HG03064 (cell line): ENCODE results near the gene CDH8.

Source experiments
- ATAC-seq: cut with Tn5 transposase; IDR thresholded peaks from one replicate; pipeline ENCODE4 v1.9.1; 2021; ENCODE audit warnings: low read depth; ENCODE audit not compliant: unreplicated experiment

CDH8 gene

GRCh38 chr16:61659936-61660335 is 376.3 kb downstream of the CDH8 start:
- no peak for ATAC-seq

DNA sequence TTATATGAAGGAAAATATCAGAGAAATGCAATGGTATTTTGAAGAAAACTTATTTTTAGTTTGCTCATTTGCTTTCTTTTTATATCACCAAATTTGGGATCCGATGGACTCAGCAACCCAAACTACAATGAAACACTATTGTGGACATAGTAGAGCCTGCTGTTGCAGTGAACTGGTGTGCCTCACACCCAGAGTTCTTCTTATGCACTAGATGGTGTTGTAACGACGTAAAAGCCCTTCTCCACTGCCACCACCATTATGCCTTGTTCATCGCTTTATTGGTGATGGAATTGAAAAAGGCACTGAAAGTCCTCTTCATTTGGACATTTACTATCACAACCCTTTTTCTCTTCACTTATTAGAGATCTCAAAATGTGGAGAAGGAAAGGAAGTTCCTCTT is 381.3 kb downstream of the CDH8 start:
- ATAC-seq: no peak

DNA sequence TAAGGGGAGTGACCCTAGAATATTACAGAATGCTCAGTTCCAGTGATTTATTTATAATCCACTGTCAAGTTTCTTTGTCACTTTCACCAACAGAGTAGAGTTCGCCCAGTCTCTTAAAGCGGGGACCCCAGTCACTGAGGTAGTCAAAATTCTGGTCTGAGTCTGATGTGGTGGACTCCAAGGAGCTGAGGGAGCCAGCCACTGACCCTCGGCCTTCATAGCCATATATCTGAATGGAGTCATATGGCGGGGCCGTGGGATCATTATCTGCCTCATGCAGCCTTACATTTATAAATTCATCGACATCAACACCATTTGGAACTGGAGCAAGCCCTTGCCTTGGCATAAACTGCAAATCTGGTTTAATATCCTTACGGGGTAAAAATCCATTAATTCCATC is 382.7 kb downstream of the CDH8 start:
- no peak for ATAC-seq

- no peak for ATAC-seq
Observed at GRCh38 chr16:61645561-61645960, 390.7 kb downstream of the CDH8 start.

GRCh38 chr16:61644736-61645135 is 391.5 kb downstream of the CDH8 start:
- no peak for ATAC-seq

DNA sequence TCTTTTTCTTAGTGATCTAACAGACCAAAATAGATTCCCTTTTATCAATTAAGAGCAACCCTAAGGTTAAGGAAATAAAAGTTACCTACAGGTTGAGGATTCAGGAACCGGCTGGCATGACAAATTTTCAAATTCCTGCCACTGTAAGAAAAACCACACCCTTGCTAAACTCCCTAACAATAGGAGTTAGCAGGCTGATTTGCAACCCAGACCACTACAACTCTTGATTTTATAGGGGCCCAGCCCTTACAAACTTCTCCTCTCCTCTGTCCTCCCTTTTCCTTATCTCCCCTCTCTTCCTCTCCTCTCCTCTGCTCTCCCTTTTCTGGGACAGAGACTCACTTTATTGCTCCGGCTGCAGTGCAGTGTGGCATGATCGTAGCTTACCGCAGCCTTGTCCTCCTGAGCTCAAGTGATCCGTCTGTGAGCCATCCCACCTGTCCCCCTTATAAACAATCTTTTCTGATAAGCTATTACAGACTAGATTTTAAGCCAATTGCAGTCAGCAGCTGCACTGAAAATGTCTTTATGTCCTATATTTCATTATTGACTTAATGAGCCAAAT is 418.9 kb downstream of the CDH8 start:
- no peak for ATAC-seq

DNA sequence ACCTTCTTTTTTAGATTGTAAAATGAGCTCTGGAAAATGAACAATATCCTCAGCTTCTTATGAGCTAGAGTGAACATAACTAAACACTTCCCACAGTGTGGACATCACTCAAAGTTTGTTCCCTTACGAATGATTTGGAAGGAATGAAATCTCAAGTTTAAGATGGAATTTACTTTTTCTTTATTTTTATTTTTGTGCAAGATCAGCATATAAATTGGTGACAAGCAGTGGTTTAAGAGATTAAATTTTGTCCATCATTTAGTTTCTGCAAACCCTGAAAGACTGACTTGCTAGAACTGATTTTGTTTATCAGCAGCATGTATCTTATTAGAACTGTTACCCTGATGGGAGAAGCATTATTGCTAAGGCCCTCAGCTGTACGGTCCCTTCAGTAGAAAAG is 420.1 kb downstream of the CDH8 start:
- no peak for ATAC-seq

GRCh38 chr16:61611847-61612491 is 424.3 kb downstream of the CDH8 start:
- no peak for ATAC-seq

DNA sequence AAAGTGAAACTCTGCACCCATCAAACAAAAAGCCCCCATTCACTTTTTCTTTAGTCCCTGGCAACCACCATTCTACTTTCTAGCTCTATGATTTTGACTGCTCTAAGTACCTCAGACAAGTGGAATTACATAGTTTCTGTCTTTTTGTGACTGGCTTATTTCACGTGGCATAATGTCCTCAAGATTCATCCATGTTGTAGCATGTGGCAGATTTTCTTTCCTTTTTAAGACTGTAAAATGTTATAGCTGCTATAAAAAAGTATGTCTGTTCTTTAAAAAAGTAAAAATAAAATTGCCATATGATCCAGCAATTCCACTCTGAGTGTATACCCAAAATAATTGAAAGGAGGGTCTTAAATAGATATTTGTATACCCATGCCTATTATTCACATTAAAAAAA is 429.7 kb downstream of the CDH8 start:
- ATAC-seq: no peak
